WI38 (cell line): Measurements from ENCODE around the gene ZNF462.

Experiments used
- H3K4me3 ChIP-seq: 2 replicates; pipeline ENCODE4 v1.5.1; 2011; ENCODE audit warnings: low read depth, mild to moderate bottlenecking, control low read depth, low read length
- TF ChIP-seq, protein P1 (sequence below): IDR thresholded peaks from 2 replicates; pipeline ENCODE4 v1.5.1; 2012; ENCODE audit warnings: low read depth, mild to moderate bottlenecking, control low read depth, low read length

The ZNF462 gene

DNA sequence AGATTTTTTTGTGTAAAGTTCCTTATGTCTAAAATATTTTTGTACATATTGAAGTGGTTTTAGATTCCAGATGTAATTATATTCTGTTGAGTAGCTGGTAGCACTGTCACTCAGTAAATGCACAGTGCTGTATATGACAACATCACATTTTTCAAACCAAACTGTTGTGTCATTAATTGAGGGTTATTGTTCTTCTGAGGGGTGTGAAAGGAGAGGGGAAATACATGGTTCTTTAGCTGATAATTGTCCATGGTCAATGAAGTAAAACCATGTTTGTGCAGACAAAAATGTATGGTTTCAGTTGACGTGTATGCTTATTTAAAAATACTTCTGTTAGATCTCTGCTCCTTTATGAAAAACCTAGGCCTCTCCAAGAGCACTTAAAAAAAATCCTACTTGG lies 3.3 kb downstream of the ZNF462 start:
- H3K4me3 ChIP-seq: no peak overlapping the region
- TF ChIP-seq, protein P1, sequence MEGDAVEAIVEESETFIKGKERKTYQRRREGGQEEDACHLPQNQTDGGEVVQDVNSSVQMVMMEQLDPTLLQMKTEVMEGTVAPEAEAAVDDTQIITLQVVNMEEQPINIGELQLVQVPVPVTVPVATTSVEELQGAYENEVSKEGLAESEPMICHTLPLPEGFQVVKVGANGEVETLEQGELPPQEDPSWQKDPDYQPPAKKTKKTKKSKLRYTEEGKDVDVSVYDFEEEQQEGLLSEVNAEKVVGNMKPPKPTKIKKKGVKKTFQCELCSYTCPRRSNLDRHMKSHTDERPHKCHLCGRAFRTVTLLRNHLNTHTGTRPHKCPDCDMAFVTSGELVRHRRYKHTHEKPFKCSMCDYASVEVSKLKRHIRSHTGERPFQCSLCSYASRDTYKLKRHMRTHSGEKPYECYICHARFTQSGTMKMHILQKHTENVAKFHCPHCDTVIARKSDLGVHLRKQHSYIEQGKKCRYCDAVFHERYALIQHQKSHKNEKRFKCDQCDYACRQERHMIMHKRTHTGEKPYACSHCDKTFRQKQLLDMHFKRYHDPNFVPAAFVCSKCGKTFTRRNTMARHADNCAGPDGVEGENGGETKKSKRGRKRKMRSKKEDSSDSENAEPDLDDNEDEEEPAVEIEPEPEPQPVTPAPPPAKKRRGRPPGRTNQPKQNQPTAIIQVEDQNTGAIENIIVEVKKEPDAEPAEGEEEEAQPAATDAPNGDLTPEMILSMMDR: no peak

GRCh38 chr9:106867286-106867685 lies 4.3 kb downstream of the ZNF462 start:
- H3K4me3 ChIP-seq: no peak overlapping the region
- TF ChIP-seq, protein P1: no peak

GRCh38 chr9:106868087-106868486 lies 5.1 kb downstream of the ZNF462 start:
- TF ChIP-seq, protein P1: no peak
- no peak overlapping the region for H3K4me3 ChIP-seq

DNA sequence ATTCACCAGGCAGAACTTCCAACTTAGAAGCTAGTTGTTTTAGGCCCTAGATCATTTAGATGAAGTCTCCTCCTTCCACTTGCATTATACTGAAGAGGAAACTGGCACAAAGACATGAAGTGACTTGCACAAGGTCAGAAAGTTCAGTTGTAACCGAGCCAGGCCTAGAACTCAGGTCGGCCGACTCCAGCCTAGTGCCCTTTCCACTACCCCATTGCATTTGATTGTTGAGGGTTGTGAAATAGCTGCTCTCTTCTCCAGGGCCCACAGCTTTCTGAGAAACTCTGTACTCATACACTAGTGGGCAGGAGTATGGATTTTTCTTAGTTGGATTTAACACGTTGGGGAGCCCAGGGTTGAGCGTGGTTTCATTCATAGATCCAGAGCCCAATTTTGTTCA lies 5.6 kb downstream of the ZNF462 start:
- TF ChIP-seq, protein P1: no peak

GRCh38 chr9:106869028-106869427 lies 6.1 kb downstream of the ZNF462 start:
- TF ChIP-seq, protein P1: no peak
- no peak overlapping the region for H3K4me3 ChIP-seq

More for the DNA sequence above, 5.6 kb downstream of the ZNF462 start:
- no peak overlapping the region for H3K4me3 ChIP-seq

GRCh38 chr9:106869458-106869857 lies 6.5 kb downstream of the ZNF462 start:
- TF ChIP-seq, protein P1: no peak
- H3K4me3 ChIP-seq: no peak overlapping the region

DNA sequence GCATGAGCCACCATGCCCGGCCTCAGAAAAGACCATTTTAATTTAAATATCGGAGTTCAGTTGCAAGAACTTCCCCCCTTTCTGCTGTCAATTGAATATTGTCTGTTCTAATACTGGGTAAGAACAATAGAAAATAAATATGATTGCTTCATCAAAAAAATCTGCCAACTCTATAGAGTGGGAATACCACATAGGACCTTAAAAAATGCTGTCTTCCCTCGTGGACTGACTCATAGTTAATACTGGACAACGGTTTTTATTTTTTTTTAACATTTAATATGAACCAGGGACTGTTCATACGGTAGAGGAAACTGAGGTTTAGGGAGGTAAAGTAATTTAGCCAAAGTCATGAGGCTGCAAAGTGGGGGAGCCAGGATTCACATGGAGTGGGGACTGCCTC lies 9.7 kb downstream of the ZNF462 start:
- TF ChIP-seq, protein P1: no peak
- no peak overlapping the region for H3K4me3 ChIP-seq
